GM21360 (cell line): ENCODE results near the gene CCDC40.
"Not testable (repeated sequence)": the region's sequence is repeated elsewhere in the genome, so short reads cannot be mapped to it uniquely, and the experiment has no call there.

Experiments
- ATAC-seq: cut with Tn5 transposase; IDR thresholded peaks from one replicate; pipeline ENCODE4 v1.9.1; 2021; ENCODE audit warnings: mild to moderate bottlenecking, moderate library complexity; ENCODE audit not compliant: unreplicated experiment

CCDC40 gene, protein sequence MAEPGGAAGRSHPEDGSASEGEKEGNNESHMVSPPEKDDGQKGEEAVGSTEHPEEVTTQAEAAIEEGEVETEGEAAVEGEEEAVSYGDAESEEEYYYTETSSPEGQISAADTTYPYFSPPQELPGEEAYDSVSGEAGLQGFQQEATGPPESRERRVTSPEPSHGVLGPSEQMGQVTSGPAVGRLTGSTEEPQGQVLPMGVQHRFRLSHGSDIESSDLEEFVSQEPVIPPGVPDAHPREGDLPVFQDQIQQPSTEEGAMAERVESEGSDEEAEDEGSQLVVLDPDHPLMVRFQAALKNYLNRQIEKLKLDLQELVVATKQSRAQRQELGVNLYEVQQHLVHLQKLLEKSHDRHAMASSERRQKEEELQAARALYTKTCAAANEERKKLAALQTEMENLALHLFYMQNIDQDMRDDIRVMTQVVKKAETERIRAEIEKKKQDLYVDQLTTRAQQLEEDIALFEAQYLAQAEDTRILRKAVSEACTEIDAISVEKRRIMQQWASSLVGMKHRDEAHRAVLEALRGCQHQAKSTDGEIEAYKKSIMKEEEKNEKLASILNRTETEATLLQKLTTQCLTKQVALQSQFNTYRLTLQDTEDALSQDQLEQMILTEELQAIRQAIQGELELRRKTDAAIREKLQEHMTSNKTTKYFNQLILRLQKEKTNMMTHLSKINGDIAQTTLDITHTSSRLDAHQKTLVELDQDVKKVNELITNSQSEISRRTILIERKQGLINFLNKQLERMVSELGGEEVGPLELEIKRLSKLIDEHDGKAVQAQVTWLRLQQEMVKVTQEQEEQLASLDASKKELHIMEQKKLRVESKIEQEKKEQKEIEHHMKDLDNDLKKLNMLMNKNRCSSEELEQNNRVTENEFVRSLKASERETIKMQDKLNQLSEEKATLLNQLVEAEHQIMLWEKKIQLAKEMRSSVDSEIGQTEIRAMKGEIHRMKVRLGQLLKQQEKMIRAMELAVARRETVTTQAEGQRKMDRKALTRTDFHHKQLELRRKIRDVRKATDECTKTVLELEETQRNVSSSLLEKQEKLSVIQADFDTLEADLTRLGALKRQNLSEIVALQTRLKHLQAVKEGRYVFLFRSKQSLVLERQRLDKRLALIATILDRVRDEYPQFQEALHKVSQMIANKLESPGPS

DNA sequence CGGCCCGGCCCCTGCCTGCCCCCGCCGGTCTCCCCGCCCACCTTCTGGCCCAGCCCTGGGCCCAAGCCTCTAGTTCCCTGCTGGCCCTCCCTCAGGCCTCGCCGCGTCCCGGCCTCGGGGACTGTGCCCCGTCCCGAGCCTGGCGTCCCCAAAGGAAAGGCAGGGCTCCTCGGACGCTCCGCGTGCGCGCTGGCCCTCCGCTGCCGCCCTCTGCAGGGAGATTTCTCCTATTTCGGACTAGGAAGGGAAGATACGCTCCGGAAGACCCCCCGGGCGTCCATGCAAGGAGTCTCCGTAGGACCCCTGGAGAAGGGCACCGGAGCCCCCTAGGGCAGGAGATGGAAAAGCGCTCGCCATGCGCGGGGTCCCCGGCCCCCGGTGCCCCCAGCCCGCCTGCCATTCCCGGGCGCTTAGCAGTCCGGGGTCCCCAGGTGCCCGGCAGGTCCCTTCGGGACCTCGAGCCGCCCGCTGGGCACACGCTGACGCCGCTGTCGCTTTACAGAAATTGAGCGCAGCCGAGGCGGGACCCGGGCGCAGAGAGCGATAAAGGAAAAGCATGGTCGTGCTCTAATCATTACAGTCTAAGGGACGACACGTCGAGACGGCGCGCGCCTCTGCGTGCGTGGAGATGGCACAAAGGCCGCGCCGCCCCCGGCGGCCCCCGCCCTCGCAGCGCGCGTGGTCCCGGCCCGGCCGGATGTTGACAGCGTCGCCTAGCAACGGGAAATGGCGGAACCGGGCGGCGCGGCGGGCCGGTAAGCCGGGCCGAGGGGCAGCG, at the start of gene CCDC40:
Gene CCDC40, plus strand, starts transcription at position 706 of the 778 bp plus-strand sequence. Its CDS starts 21 bp downstream, at position 727.
- ATAC-seq = peak; percentile 55

- no peak for ATAC-seq
Observed at GRCh38 chr17:79987187-79987934, 49.1 kb upstream of the CCDC40 start.

DNA sequence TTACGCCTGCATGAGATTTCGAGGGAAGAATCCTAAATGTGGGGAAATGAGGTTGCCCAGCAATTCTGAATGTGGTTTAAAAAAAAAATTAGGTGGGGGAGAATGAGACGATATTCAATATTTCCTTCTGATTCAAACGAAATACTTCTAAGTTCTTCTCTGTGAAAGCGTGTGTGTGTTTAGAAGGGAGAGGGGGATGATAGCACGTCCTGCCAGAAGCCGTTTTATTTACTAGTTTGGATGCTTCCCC, 48.6 kb upstream of the CCDC40 start:
- no peak for ATAC-seq

DNA sequence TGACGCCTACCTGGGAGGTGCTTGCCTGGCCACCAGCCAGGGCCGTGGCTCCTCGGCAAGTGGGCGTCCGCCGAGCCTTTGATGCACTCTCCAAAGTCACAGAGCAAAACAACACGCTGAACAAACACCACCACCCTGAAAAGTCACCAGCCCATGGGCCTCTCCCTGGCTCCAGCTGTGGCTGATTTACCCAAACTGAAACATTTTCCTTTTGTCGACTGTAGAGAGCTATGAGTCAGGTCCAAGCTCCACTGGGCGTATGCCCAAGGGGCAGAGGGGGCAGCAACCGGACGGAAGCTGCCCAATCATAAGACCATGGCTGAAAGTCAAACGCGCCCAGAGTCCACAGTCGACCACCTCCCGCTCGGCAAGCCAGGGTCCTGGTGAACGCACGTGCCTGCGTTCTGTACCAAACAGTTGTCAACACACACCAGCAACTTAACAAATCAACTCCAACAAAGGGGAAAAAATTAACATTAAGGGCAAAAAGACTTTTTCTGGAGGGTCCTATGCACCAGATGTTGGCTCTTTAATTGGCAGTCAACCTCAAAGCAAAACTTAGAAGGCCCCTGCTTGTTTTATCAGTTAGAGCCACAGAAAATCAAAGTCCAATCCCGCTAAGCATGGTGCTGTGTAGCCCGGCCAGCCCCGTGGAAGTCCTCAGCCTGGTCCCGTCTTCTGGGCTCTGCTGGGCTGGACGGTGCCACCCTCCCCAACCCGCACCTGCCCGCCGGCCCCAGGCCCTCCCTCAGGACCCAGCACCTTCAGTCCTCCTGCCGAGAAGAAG, 48.1 kb upstream of the CCDC40 start:
- ATAC-seq = no peak

DNA sequence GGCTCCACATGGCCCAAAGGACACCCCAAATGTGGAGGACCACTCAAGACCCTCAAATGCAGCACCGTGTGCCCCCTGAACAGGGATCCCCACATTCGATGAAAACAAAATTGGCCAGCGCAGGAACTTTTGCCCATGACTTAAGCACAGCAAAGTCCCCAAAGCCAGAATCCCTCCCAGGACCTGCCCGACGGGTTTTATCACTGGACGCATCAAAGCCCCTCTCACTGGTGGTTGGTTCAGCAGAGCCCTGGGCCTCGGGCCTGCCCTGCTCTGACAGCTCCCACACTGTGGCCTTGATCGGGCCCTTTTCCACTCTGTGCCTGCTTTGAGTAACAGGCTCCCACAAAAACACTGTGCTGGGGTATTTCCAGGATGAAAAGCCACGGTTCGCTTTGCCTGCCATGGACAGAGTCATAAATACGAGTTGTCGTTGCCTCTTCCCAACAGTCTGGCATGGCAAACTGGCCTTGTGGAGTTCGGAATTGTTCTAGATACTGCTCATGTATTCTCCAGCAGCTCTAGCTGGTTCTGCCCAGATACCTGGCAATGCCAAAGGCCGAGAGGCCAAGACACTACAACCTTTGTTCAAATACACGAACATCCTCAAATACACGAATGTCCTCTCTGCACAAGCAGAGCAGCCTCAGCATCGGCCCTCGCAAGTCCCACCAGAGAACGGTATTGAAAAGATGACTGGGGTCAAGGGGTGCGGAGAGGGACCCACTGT, 47.2 kb upstream of the CCDC40 start:
- ATAC-seq = no peak

DNA sequence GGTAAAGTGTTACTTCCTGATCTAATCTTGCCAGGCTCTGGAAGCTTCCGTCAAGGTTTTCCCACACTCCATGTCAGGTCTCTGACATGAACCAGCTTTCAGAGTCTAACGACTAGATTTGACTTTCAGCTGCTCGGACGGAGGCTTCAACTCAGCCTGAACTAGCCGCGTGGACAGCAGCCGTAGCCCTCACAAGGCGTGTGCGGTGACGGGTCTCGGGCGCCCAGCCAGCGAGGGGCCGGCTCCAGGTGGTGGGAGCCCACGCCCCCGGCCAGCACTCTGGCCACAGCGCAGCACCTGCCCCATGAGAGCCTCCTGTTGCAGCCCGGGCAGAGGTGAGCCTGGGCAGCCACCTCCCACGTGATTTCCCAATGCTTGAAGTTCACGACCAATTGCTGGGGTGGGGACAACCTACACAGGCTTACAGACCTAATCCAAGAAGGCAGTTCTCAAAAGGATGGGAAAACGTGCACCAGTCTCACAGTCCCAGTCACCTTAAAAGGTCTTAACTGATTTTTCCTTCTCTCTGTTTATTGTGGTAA, 46.3 kb upstream of the CCDC40 start:
- no peak for ATAC-seq

GRCh38 chr17:79990704-79991103, 45.7 kb upstream of the CCDC40 start:
- ATAC-seq = no peak

DNA sequence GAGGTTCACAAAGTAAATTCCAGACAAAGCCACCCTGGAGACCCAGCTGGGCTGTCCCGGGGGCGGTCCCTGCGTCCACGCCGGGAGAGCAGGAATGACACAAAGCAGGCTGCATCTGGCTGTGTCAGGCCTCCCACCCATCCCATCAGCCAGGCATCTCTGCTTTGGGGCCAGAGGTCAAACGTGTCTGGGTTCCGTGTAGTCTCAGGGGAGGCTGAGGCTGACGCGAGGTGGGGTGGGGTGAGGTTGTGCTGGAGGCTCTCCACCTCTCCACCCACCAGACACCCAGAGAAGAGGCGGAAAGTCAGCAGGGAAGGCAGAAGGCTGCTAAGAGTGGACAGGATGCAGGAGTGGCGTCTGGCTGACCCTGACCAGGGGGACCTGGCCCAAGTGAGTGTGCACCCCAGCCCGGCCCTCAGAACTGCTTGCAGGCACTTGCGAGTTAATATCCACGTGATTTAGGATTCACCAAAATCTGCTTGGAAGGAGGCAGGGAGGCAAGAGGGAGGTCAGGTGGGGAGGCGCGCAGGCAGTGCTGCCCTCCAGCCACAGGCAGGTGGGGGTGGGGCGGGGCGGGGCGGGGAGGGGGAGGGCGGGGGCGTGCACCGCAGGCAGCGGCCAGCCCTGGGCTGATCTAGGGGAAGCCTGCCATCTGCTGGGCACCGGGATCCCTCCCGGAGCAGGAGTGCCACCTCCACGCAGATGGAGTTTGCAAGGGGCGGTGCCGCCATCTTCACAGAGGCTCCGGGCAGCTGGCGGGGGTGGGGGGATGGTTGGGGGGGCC, 45.1 kb upstream of the CCDC40 start:
- no peak for ATAC-seq

GRCh38 chr17:79991924-79992648, 44.4 kb upstream of the CCDC40 start:
- no peak for ATAC-seq

- ATAC-seq = no peak
Observed at GRCh38 chr17:79992649-79993389, 43.6 kb upstream of the CCDC40 start.

- ATAC-seq = no peak
Observed at GRCh38 chr17:79993390-79994227, 42.8 kb upstream of the CCDC40 start.

DNA sequence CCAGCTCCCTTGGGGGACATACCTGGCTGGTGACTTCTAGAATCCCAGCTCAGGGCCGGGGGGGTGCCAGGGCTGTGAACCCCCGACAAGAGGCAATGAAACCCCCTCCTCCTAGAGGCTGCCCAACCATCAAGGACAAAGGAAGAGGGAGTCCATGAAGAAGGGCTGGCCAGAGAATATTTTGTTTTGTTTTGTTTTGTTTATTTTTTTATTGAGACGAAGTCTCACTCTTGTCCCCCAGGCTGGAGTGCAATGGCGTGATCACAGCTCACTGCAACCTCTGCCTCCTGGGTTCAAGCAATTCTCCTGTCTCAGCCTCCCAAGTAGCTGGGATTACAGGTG, 42.2 kb upstream of the CCDC40 start:
- ATAC-seq = not testable (repeated sequence)

- no peak for ATAC-seq
Observed at GRCh38 chr17:79994602-79995001, 41.8 kb upstream of the CCDC40 start.

DNA sequence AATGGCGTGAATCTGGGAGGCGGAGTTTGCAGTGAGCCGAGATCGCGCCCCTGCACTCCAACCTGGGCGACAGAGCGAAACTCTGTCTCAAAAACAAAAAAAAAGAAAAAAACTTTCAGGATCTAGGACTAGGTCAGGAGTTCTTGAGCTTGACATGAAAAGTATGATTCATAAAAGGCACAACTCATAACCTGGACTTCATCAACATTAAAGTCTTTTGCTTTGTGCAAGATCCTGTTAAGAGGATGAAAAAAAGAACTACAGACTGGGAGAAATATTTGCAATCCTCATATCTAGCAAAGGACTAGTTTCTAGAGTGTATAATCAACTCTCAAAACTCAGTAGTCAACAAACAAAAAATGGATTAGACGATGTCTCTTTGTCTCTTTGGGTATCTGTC, 40.7 kb upstream of the CCDC40 start:
- no peak for ATAC-seq

DNA sequence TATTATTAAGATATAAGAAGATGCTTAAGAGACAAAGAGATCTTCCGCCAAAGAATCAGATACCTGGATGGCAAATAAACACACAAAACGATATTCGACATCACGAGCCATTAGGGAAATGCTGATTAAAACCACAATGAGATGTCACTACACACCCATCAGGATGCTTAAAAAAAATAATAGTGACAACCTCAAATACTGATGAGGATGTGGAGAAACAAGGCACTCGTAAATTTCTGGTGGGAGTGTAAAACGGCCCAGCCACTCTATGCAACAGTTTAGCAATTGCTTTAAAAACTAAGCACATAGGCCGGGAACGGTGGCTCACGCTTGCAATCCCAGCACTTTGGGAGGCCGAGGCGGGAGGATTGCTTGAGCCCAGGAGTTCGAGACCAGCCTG, 40.2 kb upstream of the CCDC40 start:
- no peak for ATAC-seq
